Activated T-helper 9 cell treated with anti-CD3 and anti-CD28 coated beads, Interleukin-2, amount 50 U/mL, for 16 hours (primary cell): Measurements from ENCODE around the gene SLC4A2.

ENCODE experiments used
- DNase-seq: peaks from one replicate; pipeline ENCODE4 v3.0.0-alpha.2; 2020; ENCODE audit warnings: low read depth

SLC4A2 gene

DNA sequence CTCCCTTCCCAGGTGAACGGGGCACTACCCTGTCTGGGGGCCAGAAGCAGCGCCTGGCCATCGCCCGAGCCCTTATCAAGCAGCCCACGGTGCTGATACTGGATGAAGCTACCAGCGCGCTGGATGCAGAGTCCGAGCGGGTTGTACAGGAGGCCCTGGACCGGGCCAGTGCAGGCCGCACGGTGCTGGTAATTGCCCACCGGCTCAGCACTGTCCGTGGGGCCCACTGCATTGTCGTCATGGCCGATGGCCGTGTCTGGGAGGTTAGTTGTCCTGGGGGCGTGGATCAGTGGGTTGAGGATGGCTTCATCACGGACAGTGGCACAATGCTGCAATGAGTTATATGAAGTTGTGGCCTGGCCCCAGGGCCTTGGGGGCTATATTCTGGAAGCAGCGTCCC, 15.4 kb upstream of the SLC4A2 start:
- DNase-seq, result no peak

DNA sequence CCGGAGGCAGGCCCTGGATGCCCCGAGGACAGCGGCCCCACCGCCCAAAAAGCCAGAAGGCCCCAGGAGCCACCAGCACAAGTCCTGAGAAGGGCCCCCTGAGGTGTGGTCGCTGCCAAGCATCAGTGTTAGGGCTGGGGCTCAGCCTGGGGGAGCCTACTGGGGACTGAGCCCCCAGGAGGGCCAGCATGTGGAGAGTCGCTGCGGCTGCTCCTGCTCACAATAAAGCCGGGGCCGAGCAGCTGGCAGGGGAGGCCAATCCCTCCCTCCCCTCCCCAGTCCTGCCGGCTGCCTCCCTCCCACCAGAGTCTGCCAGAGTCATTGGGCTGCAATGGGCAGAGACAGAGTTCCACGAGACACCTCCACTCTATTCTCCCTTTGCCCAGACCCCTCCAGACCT, 14.1 kb upstream of the SLC4A2 start:
- no peak for DNase-seq

DNA sequence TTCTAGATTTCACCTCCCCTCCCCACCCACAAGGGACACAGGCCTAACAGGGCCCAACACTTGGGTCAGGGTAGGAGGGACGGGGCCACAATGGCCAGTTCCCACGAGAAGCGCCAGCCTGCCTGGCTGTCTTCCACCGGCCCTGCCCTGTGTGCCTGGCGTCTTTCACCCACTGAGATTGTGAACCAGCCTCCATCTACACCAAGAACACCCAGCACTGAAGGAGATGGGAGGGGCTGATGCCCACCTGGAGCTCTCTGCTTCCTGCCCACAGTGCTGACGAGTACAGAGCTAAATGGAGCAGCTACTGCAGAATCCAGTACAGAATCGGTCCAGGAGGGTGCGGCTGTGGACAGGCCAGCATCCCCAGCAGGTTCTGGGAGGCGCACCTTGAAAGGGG, 13.4 kb upstream of the SLC4A2 start:
- no peak for DNase-seq

DNA sequence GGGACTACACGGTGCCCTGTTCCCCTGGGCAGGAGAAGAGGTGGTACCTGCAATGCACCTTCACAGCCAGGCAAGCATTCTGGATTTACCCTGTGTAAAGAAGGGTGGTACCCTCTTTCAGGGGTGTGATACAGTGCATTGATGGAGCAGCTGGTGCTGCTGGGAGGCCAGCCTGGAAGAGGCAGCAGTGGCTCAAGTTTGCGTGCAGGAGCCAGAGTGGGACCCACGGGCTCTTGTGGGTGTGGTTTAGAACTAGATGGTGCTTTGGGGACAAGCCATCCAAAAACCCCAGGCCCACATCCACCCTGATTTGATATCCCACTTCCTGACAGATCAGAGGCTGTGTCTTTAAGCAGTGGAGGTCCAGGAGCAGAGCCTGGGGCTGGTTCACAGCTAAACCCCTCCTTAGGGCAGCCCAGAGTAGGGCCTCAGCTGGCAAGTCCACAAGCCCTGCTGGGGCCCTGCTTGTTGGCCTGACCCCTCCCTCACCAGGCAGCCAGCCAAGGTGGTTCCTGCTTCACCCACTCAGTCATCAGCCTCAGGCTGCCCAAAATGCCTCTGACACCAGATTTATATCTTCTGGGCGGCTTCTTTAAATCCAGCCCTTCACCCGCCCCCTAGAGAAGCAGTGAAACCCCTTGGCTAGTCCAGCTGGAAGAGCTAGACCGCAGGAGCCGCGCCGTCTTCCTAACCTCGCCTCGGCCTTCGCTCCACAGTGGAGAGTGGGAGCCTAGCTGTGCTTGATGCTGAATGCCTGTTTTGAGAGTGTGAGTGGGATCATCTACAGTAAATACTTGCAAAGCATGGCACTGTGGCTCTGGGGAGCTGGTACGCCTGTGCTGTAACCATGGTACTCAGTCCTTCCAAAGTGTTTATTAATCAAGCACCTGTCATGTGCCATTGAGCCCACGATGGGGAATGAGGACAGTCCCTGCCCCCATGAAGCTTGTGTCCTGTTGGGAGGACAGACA, 12.5 kb upstream of the SLC4A2 start:
- DNase-seq, result no peak

DNA sequence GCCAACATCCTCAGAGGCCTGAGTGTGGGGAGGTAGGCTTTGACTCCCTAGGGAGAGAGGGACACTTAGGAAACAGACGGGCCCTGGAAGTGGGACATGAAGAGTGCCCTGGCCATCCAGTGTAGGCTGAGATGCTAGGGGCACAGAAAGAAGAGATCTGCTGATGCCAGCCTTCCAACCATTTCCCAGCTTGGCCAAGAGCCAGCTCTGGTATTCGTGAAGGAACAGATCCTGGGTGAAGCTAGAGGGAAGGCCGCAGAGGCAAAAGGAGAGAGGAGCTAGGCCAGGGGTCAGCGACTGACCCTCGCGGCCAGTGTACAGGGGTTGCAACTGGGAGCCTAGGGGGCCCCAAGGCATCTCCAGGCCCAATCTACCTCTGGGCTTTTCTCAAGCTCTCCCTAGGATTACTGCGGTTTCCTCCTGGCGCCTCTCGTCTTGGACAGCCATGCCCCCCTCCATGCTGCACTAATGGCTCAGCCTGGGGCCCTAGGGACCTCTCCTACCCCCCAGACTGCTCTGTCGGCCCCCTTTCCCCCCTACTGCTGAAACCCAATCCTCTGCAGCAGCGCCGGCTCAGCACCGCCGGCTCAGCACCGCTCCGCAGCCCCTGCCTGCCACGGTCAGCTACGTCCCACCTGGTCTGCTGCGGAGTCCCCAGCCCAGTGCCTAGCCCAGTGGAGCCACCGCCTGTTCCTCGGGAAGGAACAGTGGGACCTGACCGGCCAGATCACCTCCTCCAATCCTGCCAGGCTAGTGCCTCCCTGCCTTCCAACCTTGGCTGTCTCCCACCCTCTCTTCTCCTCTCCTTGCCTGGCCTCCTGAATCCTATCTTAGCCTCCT, 11.2 kb upstream of the SLC4A2 start, which contains the start of gene ASIC3:
Gene ASIC3 (plus strand): TSS at position 556 of the 840 bp plus-strand sequence. CDS start 355 bp downstream, outside the sequence.
- no peak for DNase-seq

DNA sequence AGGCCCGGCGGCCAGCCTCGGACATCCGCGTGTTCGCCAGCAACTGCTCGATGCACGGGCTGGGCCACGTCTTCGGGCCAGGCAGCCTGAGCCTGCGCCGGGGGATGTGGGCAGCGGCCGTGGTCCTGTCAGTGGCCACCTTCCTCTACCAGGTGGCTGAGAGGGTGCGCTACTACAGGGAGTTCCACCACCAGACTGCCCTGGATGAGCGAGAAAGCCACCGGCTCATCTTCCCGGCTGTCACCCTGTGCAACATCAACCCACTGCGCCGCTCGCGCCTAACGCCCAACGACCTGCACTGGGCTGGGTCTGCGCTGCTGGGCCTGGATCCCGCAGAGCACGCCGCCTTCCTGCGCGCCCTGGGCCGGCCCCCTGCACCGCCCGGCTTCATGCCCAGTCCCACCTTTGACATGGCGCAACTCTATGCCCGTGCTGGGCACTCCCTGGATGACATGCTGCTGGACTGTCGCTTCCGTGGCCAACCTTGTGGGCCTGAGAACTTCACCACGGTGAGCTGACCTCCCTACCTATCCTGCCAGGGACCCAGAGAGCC, 10.4 kb upstream of the SLC4A2 start:
- no peak for DNase-seq

DNA sequence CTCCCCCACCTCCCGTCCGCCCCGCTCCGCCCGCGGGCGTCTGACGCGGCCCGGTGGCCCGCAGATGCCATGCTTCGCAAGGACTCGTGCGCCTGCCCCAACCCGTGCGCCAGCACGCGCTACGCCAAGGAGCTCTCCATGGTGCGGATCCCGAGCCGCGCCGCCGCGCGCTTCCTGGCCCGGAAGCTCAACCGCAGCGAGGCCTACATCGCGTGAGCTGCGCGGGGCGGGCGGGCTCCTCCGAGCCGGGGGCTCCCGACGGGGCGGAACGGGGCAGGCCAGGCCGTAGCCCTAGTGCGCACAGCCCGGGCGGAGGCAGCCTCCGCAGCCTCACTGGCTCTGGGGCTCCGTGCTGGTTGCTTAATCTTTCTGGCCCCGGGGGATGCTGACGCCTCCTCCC, 8.3 kb upstream of the SLC4A2 start:
- peak; percentile 30 for DNase-seq

DNA sequence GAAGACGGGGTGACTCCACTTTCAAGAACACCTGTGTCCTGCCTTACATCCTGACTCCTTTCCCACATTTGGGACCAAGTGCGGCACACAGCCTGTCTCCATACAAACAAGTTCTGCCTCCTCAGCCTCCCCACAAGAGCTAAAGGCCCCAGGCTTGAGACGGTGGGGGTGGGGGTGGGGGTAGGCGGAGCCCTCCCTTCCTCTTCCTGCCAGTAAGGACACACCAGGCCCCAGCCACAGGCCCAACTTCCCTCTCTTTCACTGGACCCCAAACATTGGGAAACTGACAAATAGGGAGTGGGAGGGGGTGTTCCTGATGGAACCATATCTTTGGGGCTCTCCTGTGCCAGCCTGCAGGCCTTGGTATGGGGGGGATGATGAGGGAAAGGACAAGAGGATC, 6.3 kb upstream of the SLC4A2 start:
- DNase-seq, result no peak

DNA sequence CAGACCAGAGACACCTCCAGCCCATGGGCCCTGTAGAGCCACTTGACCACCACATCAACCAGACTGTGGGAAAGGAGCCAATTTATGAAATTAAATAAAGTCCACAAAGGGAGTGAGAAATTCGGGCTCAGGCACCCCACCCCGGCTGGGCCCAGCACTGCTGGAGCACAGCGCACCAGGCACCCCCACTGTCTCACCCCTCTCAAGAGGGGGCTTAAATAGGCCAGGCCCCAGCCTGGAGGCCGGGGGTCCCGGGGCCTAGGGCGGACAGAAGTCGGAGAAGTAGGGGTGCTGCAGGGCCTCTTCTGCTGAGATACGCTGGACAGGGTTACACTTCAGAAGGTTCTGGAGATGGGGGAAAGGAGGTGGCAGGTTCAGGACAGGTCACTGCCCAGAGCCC, 5.6 kb upstream of the SLC4A2 start:
- DNase-seq, result no peak

DNA sequence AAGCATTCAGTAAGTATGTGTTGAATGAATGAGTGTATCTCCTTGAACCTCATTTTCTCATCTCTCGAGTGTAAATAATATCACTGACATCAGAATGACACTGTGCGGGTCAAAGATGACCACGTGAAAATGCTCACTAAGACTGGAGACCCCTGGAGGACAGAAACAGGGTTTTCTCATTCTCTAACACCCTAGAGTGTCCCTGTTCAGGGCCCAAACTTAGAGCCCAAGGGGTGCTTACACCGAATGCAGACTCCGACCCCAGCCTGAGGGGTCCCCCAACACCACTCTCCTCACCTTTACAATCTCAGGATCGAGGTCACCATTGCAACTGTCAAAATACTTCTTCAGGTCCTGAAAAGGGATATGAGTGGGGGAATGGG, 3.1 kb upstream of the SLC4A2 start:
- no peak for DNase-seq

DNA sequence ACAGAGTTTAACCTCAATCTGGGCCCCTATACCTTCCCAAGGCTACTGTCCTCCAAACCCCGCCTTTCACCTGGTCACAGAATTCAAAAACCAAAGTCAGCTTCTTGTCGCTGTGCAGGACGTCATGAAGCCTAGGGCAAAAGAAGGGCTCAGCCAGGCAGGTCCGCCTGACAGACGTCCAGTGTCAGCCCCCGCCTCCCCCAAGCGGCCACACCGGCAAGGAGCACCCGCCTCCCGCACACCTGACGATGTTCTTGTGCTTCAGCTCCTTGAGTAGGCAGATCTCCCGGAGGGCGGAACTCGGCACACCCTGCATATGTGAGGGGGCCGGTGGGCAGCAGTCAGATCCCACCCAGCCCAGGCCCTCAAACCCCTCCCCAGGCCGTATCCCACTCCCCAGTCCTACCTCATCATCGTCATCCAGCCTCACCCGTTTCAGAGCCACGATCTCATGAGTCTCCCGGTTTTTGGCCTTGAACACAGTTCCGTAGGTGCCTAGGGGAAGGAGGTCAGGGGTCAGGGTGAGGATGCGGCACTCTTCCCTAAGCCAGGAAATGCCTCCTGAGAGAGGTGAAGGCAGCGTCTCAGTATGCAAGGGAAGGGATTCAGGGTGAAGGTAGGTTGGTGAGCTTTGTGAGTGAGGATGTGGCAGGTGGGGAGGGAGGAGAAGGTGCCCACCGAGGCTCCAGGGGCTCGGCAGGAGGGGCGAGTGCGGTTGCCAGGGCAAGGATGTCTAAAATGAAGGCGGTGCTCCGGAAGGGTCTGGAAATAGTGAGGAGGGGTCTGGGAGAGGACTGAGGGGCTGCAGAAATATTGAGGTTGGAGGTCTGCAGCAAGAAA, 2.5 kb upstream of the SLC4A2 start:
- no peak for DNase-seq

DNA sequence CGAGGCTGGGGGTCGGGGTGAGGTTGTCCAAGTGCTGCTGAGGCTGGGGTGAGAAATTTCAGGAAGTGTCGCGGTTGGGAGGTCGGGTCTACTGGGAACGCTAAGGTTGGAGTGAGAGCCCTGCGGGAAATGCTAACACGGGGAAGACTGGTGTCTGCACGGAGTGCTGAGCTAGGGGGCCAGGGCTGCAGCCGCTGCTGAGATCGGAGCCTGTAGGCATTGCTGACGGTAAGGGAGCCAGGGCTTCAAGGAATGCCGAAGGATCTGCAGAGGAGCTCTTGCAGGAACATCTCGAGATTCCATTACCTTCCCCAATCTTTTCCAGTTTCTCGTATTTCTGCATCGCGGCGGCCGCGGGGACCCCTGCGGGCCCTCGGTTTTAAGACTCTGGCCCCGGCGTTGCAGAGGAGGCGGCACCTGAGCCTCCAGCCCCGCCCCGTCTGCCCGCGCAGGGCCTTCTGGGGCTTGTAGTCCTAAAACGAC, 1.8 kb upstream of the SLC4A2 start, which contains the start of gene CDK5:
Gene CDK5 (minus strand): TSS at position 392 of the 483 bp plus-strand sequence. CDS start 49 bp downstream, at position 343.
- no peak for DNase-seq

DNA sequence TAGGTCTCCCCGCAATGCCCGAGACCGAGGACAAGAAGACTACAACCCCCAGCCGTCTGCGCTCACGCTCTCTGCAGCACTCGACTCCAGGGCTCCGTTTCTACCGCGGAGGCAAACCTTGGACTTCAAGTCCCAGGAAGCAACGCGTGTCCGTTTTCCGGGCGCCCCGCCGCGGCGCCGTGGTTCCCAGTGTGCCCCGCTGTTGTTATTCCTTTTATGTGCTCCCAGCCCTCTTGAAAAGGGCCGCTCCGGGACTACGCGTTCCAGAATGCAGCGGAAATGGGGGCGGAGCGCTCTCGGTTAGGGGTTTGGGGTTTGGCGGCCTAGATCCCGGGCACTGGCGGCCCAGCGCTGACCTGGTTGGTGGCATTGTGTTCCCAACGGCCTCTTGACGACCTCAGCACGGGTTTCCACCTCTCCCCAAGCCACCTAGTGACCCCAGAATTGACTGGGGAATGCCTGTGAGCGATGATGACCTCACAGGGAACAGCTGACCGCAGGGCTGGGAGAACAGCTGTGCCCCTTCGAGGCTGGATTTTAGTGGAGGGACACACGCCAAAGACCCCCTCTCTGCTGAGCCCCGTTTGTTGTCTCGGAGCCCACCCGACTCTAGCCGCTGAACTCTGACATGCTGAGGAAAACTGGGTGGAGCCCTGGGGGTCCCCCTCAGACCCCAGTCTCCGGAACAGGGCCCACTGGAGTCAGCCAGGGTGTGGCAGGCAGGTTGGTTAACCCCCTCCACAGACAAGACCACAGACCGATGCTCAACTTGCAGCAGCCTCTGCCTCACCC, 1.2 kb upstream of the SLC4A2 start:
- DNase-seq, result peak; percentile 95

DNA sequence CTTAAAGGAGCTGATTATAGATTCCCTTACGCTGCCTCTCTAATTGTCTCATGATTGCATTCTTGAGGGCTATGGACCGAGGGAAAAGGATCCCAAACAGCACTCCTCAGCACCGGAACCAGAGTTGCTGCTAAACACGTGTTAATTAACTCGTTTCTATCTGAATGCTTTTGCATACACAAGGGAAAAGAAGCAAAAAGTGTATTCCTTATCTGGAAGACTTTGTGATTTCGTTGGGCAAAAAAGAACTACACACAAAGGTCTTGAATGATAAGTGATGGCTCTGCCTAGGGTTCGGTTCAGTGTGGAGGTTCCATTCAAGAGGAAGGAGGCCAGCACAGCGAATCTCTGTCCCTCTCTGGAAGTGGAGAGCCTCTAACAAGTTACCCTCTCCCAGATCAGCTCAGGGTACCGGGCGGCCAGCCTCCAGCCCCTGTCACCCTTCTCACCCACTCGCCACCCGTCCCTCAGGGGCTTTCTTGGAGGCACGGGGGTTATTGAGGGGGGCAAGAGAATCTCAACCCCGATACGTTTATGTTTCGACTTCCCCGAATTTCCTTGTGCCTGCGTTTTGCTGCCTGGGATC, 515 bp upstream of the SLC4A2 start:
- DNase-seq, result no peak

DNA sequence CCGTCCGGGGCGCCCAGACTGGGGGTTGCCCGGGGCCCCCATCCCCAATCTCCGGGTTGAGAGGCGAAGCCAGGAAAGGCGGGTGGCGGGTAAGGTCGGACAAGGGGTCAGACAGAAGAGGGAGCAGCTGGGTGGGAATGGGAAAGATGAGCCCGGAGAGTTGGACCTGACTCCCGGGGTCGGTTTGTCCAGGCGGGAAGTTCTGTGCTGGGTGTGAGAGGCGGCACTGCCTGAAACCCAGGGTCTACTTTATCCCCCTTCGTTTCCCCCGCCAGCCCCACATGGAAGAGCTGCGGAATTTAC, 675 bp downstream of the SLC4A2 start:
- no peak for DNase-seq

DNA sequence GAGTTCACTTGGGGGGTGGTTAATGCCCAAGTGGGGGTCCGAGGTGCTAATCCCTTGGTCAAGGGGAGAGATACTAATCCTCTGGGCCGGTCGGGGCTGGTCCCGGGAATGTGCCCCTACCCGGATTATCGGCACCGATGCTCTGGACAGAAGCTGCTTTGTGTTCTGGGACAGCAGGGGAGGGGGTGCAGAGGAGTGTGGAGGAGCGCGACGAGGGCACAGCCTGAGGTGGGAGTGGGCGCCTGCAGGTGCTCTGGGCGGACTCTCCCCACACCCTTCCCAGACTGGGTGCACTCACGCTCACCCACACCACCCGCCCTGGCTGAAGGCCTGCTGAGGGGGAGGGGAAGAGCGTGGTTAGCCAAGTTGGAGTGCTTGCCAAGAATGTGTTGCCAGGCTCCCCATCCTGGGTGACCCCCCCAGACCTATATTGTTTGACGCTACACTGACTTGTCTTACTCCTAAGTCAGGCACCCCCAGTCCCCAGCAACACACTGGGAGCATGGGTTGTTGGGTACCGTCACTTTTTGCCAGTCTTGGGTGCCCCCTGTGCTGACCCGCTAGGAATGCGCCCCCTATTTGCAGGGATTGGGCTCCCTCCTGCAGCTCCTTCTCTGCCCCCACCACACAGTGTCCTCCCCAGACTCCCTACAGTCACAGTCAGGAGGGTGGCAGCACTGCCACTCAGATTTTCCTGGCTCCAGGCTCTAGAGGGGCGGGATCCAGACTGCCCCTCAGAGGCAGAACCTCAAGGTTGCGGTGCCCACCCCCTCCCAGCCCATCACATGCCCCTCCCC, 1.2 kb downstream of the SLC4A2 start:
- no peak for DNase-seq

DNA sequence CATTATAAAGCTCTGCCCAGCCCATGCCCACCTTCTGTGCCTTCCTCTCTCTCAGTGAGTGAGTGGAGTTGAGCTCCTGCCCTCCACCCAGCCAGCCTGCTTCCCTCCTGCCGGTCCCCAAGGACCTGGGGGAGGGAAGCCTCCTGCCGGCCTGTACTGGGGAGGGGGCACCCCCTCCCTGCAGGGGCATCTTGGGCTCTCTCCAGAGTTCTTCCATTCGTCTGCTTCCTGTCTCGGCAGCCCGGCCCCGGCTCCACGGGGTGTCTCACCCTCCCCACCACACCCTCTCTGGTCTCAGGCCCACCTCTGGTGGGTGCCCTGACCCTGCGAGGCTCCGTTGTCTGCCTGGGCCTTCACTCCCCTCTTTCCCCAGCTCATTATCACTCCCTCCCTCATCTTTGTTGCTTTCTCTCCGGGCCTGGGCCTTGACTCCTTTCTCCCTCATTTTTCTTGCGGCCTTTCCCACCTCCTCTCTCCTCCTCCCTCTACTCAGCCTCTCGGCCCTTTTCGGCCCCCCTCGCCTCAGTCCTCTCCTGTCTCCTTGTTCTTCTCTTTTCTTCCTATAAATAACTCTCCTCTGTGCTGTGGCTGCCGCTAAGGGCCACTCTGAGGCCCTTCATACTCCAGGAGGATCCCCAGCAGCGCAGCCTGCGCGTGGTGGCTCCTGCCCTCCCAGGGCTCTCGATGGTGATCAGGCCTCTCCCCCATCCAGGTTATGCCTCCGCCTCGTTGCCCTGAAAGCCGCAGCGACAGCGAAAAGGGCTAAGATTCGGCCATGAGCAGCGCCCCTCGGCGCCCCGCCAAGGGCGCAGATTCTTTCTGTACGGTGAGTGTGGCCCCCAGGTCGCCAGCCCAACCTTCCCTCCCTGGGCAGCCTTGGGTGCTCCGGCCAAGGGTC, 2.1 kb downstream of the SLC4A2 start:
- no peak for DNase-seq

DNA sequence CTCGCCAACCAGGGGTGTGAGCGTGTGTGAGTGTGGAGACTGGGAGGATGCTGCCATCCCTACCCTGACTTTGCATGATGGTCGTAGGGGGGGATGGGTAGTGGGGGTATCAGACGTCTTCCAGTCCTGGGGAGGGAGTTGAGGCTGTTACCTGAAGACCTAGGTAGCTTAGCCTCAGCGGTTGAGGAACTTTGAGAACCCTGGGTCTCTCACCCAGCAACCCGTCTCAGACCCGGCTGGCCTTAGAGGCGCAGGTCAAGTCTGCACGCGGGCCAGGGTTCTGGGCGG, 2.7 kb downstream of the SLC4A2 start:
- no peak for DNase-seq
